ENCODE data around the gene TDRD3. TPM values are rescaled to one million over a fixed set of nuclear protein-coding genes. Genes with fewer than 3 reads are reported as not detected.

The TDRD3 gene
- total RNA-seq, 1 experiment from 2014 or later: 5.8 TPM

GRCh38 chr13:60412909-60413616, 16.0 kb downstream of the TDRD3 start:
- no peak overlapping the region for H3K4me3 ChIP-seq (ENCODE audit: low read length)
- TF ChIP-seq EZH2 (IDR thresholded peaks at IDR 0.05; ENCODE audit: low read length, unreplicated experiment) (no peak), EZH2phosphoT487 (IDR thresholded peaks at IDR 0.05; ENCODE audit: borderline replicate concordance, low read length) (no peak), CTCF (conservative IDR thresholded peaks at IDR 0.05; ENCODE audit: low read depth, low read length) (no peak)
- ChIA-PET CTCF (no interaction called here), POLR2A (ENCODE audit: unreplicated experiment) (no interaction called here)
- H3K4me1 ChIP-seq (ENCODE audit: insufficient read depth, low read length): no peaks in the 10 kb centered on the region
- BruUV-seq (replicated peaks): no TSS peak
- intact Hi-C loops (cut with micrococcal nuclease): no loop called here
- no peak overlapping the region for H2AFZ ChIP-seq (ENCODE audit: low read length)
- no peaks in the 10 kb centered on the region for H3K9me3 ChIP-seq (ENCODE audit: low read length)
- no peaks in the 10 kb centered on the region for H3K9me2 ChIP-seq (replicated peaks; ENCODE audit: low read length)
- no peak overlapping the region for H3K4me2 ChIP-seq (ENCODE audit: low read length)
- H4K20me1 ChIP-seq (ENCODE audit: low read length): no peaks in the 10 kb centered on the region
- H3K27me3 ChIP-seq (ENCODE audit: low read length): no peaks in the 10 kb centered on the region
- ATAC-seq: no peak
- no peaks in the 10 kb centered on the region for H3F3A ChIP-seq (ENCODE audit: low read length, unreplicated experiment)
- H3K9ac ChIP-seq (ENCODE audit: low read length): no peak overlapping the region
- H3K27ac ChIP-seq (ENCODE audit: low read length): no peak overlapping the region
- no peaks in the 10 kb centered on the region for H3K36me3 ChIP-seq (ENCODE audit: low read depth, low read length)
- H3K79me2 ChIP-seq (ENCODE audit: low read length): peaks cover 7% of the 10 kb centered on the region; the same call in 1 of the 2 replicates
- DNase-seq: no peak

- Histone ChIP-seq H3K9me2 (replicated peaks; ENCODE audit: low read length) (no peaks in the 10 kb centered on the region), H2AFZ (ENCODE audit: low read length) (no peak overlapping the region), H3K36me3 (ENCODE audit: low read depth, low read length) (no peaks in the 10 kb centered on the region), H4K20me1 (ENCODE audit: low read length) (no peaks in the 10 kb centered on the region), H3K4me1 (ENCODE audit: insufficient read depth, low read length) (no peaks in the 10 kb centered on the region), H3K79me2 (ENCODE audit: low read length) (peaks cover 7% of the 10 kb centered on the region; the same call in 1 of the 2 replicates), H3F3A (ENCODE audit: low read length, unreplicated experiment) (no peaks in the 10 kb centered on the region), H3K27me3 (ENCODE audit: low read length) (no peaks in the 10 kb centered on the region), H3K4me3 (ENCODE audit: low read length) (no peak overlapping the region), H3K9me3 (ENCODE audit: low read length) (no peaks in the 10 kb centered on the region), H3K4me2 (ENCODE audit: low read length) (no peak overlapping the region), H3K27ac (ENCODE audit: low read length) (no peak overlapping the region), H3K9ac (ENCODE audit: low read length) (no peak overlapping the region)
- intact Hi-C loops (cut with micrococcal nuclease): no loop called here
- no TSS peak for BruUV-seq (replicated peaks)
- ChIA-PET POLR2A (ENCODE audit: unreplicated experiment) (no interaction called here), CTCF (interaction anchor here (0.7 kb wide), 1 partner anchor 23 kb away, joined by 5 read pairs; no protein-coding TSS in a partner anchor)
- TF ChIP-seq EZH2 (IDR thresholded peaks at IDR 0.05; ENCODE audit: low read length, unreplicated experiment): no peak
- TF ChIP-seq EZH2phosphoT487 (IDR thresholded peaks at IDR 0.05; ENCODE audit: borderline replicate concordance, low read length): no peak
- no peak for TF ChIP-seq CTCF (conservative IDR thresholded peaks at IDR 0.05; ENCODE audit: low read depth, low read length)
- DNase-seq (no peak), ATAC-seq (no peak)
These were observed 17.2 kb downstream of the TDRD3 start for GRCh38 chr13:60414177-60414576.

GRCh38 chr13:60417734-60418133, 20.7 kb downstream of the TDRD3 start:
- no peak overlapping the region for H2AFZ ChIP-seq (ENCODE audit: low read length)
- H3K79me2 ChIP-seq (ENCODE audit: low read length): no peaks in the 10 kb centered on the region
- no peak overlapping the region for H3K9ac ChIP-seq (ENCODE audit: low read length)
- TF ChIP-seq EZH2phosphoT487 (IDR thresholded peaks at IDR 0.05; ENCODE audit: borderline replicate concordance, low read length) (no peak), EZH2 (IDR thresholded peaks at IDR 0.05; ENCODE audit: low read length, unreplicated experiment) (no peak), CTCF (conservative IDR thresholded peaks at IDR 0.05; ENCODE audit: low read depth, low read length) (no peak)
- H4K20me1 ChIP-seq (ENCODE audit: low read length): no peaks in the 10 kb centered on the region
- H3K9me2 ChIP-seq (replicated peaks; ENCODE audit: low read length): no peaks in the 10 kb centered on the region
- no TSS peak for BruUV-seq (replicated peaks)
- ATAC-seq (no peak), DNase-seq (no peak)
- no peaks in the 10 kb centered on the region for H3K9me3 ChIP-seq (ENCODE audit: low read length)
- H3K4me3 ChIP-seq (ENCODE audit: low read length): no peak overlapping the region
- no peak overlapping the region for H3K4me2 ChIP-seq (ENCODE audit: low read length)
- CTCF ChIA-PET: interaction anchor here (0.6 kb wide), 1 partner anchor 726 kb away, joined by 11 read pairs; no protein-coding TSS in a partner anchor
- intact Hi-C loops (cut with micrococcal nuclease): no loop called here
- no peaks in the 10 kb centered on the region for H3F3A ChIP-seq (ENCODE audit: low read length, unreplicated experiment)
- H3K27me3 ChIP-seq (ENCODE audit: low read length): no peaks in the 10 kb centered on the region
- no peaks in the 10 kb centered on the region for H3K36me3 ChIP-seq (ENCODE audit: low read depth, low read length)
- H3K4me1 ChIP-seq (ENCODE audit: insufficient read depth, low read length): no peaks in the 10 kb centered on the region
- POLR2A ChIA-PET (ENCODE audit: unreplicated experiment): no interaction called here
- no peak overlapping the region for H3K27ac ChIP-seq (ENCODE audit: low read length)
